HCT116 (cell line): ENCODE results near the gene SERTAD2. TPM values are rescaled to one million over a fixed set of nuclear protein-coding genes. Genes with fewer than 3 reads are reported as not detected.

Experiments used
- ATAC-seq: fragments of 200-7000 bp; cut with Tn5 transposase; 2 replicates; pipeline ENCODE4 v1.9.1; 2020; ENCODE audit warnings: mild to moderate bottlenecking, moderate library complexity
- BruUV-seq: library from RNA; stranded (reverse); fragments of 400-500 nt; replicated peaks from 2 replicates; lab custom pipeline; 2021; lab: Mats Ljungman, UMichigan
- CTCF ChIA-PET: fragments of 300-600 bp; sonication (Branson Sonifier 250); formaldehyde crosslinking; loops from one replicate; lab custom pipeline; 2021; ENCODE audit warnings: antibody characterized with exemption; lab: Charles Lee
- POLR2A ChIA-PET: fragments of 300-600, 350-600 bp; sonication (Branson Sonifier 250); formaldehyde crosslinking; loops from one replicate; lab custom pipeline; 2021; ENCODE audit warnings: antibody characterized with exemption; lab: Charles Lee
- RAD21 ChIA-PET, 2 experiments: fragments of 300-600 bp; sonication (Branson Sonifier 250); formaldehyde crosslinking; loops; one replicate each; lab custom pipeline; 2023; ENCODE audit warnings: low total read pairs in 2 of 2; ENCODE audit not compliant: uncharacterized antibody in 2 of 2, unreplicated experiment in 2 of 2, low non-redundant PET in 1 of 2; lab: Charles Lee
- DNase-seq: peaks from one replicate; pipeline ENCODE4 v3.0.0-alpha.2; 2010; ENCODE audit warnings: low read depth, low spot score
- H2AFZ ChIP-seq: fragments of 200-600 bp; shearing (Covaris generic), sonication (generic); 2 replicates; pipeline ENCODE4 v1.6.1; 2017; ENCODE audit warnings: low read depth, mixed run types, mixed read lengths, antibody characterized with exemption, low read length; ENCODE audit not compliant: poor library complexity, severe bottlenecking
- H3K27ac ChIP-seq: 2 replicates; pipeline ENCODE4 v1.5.1; 2012; ENCODE audit warnings: low read depth, low read length
- H3K27me3 ChIP-seq: fragments of 200-600 bp; sonication (generic); 2 replicates; pipeline ENCODE4 v1.6.1; 2016; ENCODE audit warnings: mixed run types, low read length, mixed read lengths; ENCODE audit not compliant: insufficient read depth
- H3K36me3 ChIP-seq, 2 experiments: fragments of 200-500 bp in 1 of 2; fragments of 200-600 bp in 1 of 2; sonication (Bioruptor generic) in 1 of 2; sonication (generic) in 1 of 2; 2 replicates each; pipeline versions ENCODE4 v1.5.1 to v1.6.1; 2014 to 2016; ENCODE audit warnings: low read length in 2 of 2, inconsistent platforms in 1 of 2, mixed read lengths in 1 of 2, mixed run types in 1 of 2; ENCODE audit not compliant: insufficient read depth in 2 of 2, control insufficient read depth in 1 of 2
- H3K4me1 ChIP-seq, 2 experiments: fragments of 200-600 bp in 1 of 2; sonication (generic) in 1 of 2; 2 replicates each; pipeline versions ENCODE4 v1.5.1 to v1.6.1; 2012 to 2017; ENCODE audit warnings: low read length in 2 of 2, inconsistent platforms in 1 of 2, mild to moderate bottlenecking in 1 of 2, mixed read lengths in 1 of 2, mixed run types in 1 of 2, moderate library complexity in 1 of 2; ENCODE audit not compliant: insufficient read depth in 2 of 2, control insufficient read depth in 1 of 2
- H3K4me2 ChIP-seq: fragments of 200-600 bp; sonication (generic); 2 replicates; pipeline ENCODE4 v1.6.1; 2017; ENCODE audit warnings: mixed run types, low read length, mixed read lengths
- H3K4me3 ChIP-seq, 2 experiments: fragments of 200-600 bp in 1 of 2; sonication (generic) in 1 of 2; replicated peaks in 1 of 2; 2 replicates each; pipeline ENCODE4 v1.5.1; 2011 to 2016; ENCODE audit warnings: low read length in 2 of 2, control low read depth in 1 of 2, low read depth in 1 of 2, mild to moderate bottlenecking in 1 of 2, mixed read lengths in 1 of 2, mixed run types in 1 of 2
- H3K79me2 ChIP-seq: fragments of 200-600 bp; sonication (generic); 2 replicates; pipeline ENCODE4 v1.6.1; 2017; ENCODE audit warnings: mild to moderate bottlenecking, mixed run types, low read length, moderate library complexity, mixed read lengths; ENCODE audit not compliant: insufficient read depth
- H3K9ac ChIP-seq: fragments of 200-600 bp; sonication (generic); 2 replicates; pipeline ENCODE4 v1.6.1; 2016; ENCODE audit warnings: low read length, mixed read lengths
- H3K9me2 ChIP-seq: fragments of 200-600 bp; sonication (generic), shearing (Covaris generic); 2 replicates; pipeline ENCODE4 v1.6.1; 2017; ENCODE audit warnings: mixed run types, mild to moderate bottlenecking, moderate library complexity; ENCODE audit not compliant: insufficient read depth
- H3K9me3 ChIP-seq, 2 experiments: fragments of 200-500 bp in 1 of 2; fragments of 200-600 bp in 1 of 2; sonication (Bioruptor generic) in 1 of 2; sonication (generic) in 1 of 2; 2 replicates each; pipeline ENCODE4 v1.6.1; 2014 to 2017; ENCODE audit warnings: low read length in 2 of 2, mixed read lengths in 2 of 2, inconsistent platforms in 1 of 2, low read depth in 1 of 2, mild to moderate bottlenecking in 1 of 2, mixed run types in 1 of 2, moderate library complexity in 1 of 2; ENCODE audit not compliant: control insufficient read depth in 1 of 2, insufficient read depth in 1 of 2
- H4K20me1 ChIP-seq: fragments of 200-600 bp; sonication (generic), shearing (Covaris generic); 2 replicates; pipeline ENCODE4 v1.6.1; 2017; ENCODE audit warnings: mixed run types, mild to moderate bottlenecking, moderate library complexity; ENCODE audit not compliant: insufficient read depth
- CBX3 ChIP-seq: IDR thresholded peaks from 2 replicates; pipeline ENCODE4 v1.6.1; 2012; ENCODE audit warnings: low read depth
- CTCF ChIP-seq, 3 experiments: fragments of 200-600 bp in 1 of 3; sonication (generic) in 1 of 3; IDR thresholded peaks in 2 of 3; conservative IDR thresholded peaks in 1 of 3; 2 replicates each; pipeline ENCODE4 v1.5.1; 2012 to 2017; ENCODE audit warnings: low read depth in 2 of 3, low read length in 2 of 3, antibody characterized with exemption in 1 of 3, borderline replicate concordance in 1 of 3, control low read depth in 1 of 3, mild to moderate bottlenecking in 1 of 3, mixed read lengths in 1 of 3, mixed run types in 1 of 3, moderate library complexity in 1 of 3; ENCODE audit not compliant: insufficient read depth in 1 of 3
- EGR1 ChIP-seq: IDR thresholded peaks from 2 replicates; pipeline ENCODE4 v1.6.1; 2012; ENCODE audit warnings: low read depth
- EZH2 ChIP-seq: fragments of 200-600 bp; sonication (generic); IDR thresholded peaks from 2 replicates; pipeline ENCODE4 v1.6.1; 2017; ENCODE audit warnings: antibody characterized with exemption, mixed run types
- FOSL1 ChIP-seq: IDR thresholded peaks from 2 replicates; pipeline ENCODE4 v1.6.1; 2012; ENCODE audit warnings: low read depth
- JUND ChIP-seq: IDR thresholded peaks from 2 replicates; pipeline ENCODE4 v1.6.1; 2012
- POLR2A ChIP-seq: IDR thresholded peaks from 2 replicates; pipeline ENCODE4 v1.7.0; 2011; ENCODE audit warnings: borderline replicate concordance; ENCODE audit not compliant: insufficient read depth, insufficient read length; ENCODE audit errors: extremely low read depth
- REST ChIP-seq: IDR thresholded peaks from 2 replicates; pipeline ENCODE4 v1.6.1; 2012; ENCODE audit warnings: low read depth
- SIN3A ChIP-seq: IDR thresholded peaks from 2 replicates; pipeline ENCODE4 v1.6.1; 2012; ENCODE audit warnings: low read depth
- SP1 ChIP-seq: IDR thresholded peaks from 2 replicates; pipeline ENCODE4 v1.6.1; 2012; ENCODE audit warnings: low read depth
- SRF ChIP-seq: IDR thresholded peaks from 2 replicates; pipeline ENCODE4 v1.6.1; 2012; ENCODE audit warnings: low read depth
- TCF7L2 ChIP-seq: IDR thresholded peaks from 2 replicates; pipeline ENCODE4 v1.7.0; 2011; ENCODE audit warnings: borderline replicate concordance, inconsistent platforms; ENCODE audit not compliant: insufficient read depth, insufficient read length; ENCODE audit errors: extremely low read depth
- ZBTB33 ChIP-seq: IDR thresholded peaks from 2 replicates; pipeline ENCODE4 v1.6.1; 2011; ENCODE audit warnings: mild to moderate bottlenecking, low read length, moderate library complexity; ENCODE audit not compliant: insufficient replicate concordance; ENCODE audit errors: extremely low read depth
- ZFX ChIP-seq: fragments of 450-650 bp; IDR thresholded peaks from 2 replicates; pipeline ENCODE4 v1.6.1; 2017
- intact Hi-C: fragments of 100-400 bp; cut with micrococcal nuclease; formaldehyde crosslinking; loops from 2 replicates; pipeline ENCODE4 v1.10.0; 2022
- total RNA-seq: library from RNA; stranded (reverse); gene quantifications from one replicate; pipeline ENCODE4 v1.2.1, GENCODE V29; 2021; ENCODE audit not compliant: unreplicated experiment

The SERTAD2 gene
- total RNA-seq, 1 experiment from 2014 or later = 80.1 TPM

GRCh38 chr2:64593035-64593655 lies 60.6 kb downstream of the SERTAD2 start:
- no TSS peak for BruUV-seq
- no peak for ATAC-seq
- Histone ChIP-seq H3K4me2 (no peak overlapping the region), H3K27ac (no peak overlapping the region), H3K4me3 (no peak overlapping the region), H3K27me3 (no peaks in the 10 kb centered on the region), H2AFZ (no peak overlapping the region), H3K4me1 (no peaks in the 10 kb centered on the region; a peak in 1 of 4 replicates), H4K20me1 (no peaks in the 10 kb centered on the region), H3K79me2 (no peaks in the 10 kb centered on the region), H3K9ac (no peak overlapping the region), H3K9me2 (no peaks in the 10 kb centered on the region), H3K9me3 (no peaks in the 10 kb centered on the region), H3K36me3 (peaks cover 0 to 8% of the 10 kb centered on the region in 2 experiments; a peak in 3 of 4 replicates)
- DNase-seq = no peak
- ChIA-PET POLR2A (no interaction called here), RAD21 (no interaction called here), CTCF (no interaction called here)
- intact Hi-C loops = no loop called here
- no peak for TF ChIP-seq REST
- TF ChIP-seq SP1 = no peak
- no peak for TF ChIP-seq ZBTB33
- no peak for TF ChIP-seq JUND
- no peak for TF ChIP-seq TCF7L2
- no peak for TF ChIP-seq SIN3A
- TF ChIP-seq SRF = no peak
- no peak for TF ChIP-seq FOSL1
- TF ChIP-seq EGR1 = no peak
- TF ChIP-seq EZH2 = no peak
- no peak for TF ChIP-seq POLR2A
- no peak for TF ChIP-seq CBX3
- no peak for TF ChIP-seq CTCF (IDR thresholded peaks at IDR 0.05 in 2 of 3, conservative IDR thresholded peaks at IDR 0.05 in 1 of 3; ENCODE audit: borderline replicate concordance in 1 of 3, insufficient read depth in 1 of 3, low read depth in 2 of 3, low read length in 2 of 3)
- no peak for TF ChIP-seq ZFX
